K562 (cell line): ENCODE measurements around the gene CD248. TPM values are rescaled to one million over a fixed set of nuclear protein-coding genes. Genes with fewer than 3 reads are reported as not detected.

Experiments used
- ARID1B ChIP-seq: fragments of 450-650 bp; IDR thresholded peaks from 2 replicates; pipeline ENCODE4 v1.6.1; 2016; ENCODE audit warnings: antibody characterized with exemption, mild to moderate bottlenecking, inconsistent platforms
- BCL6 ChIP-seq: fragments of 250-450 bp; sonication (Bioruptor Pico); IDR thresholded peaks from 2 replicates; pipeline ENCODE4 v1.4.0; 2020
- CHD4 ChIP-seq: fragments of 200-600 bp; sonication (generic); IDR thresholded peaks from 3 replicates; pipeline ENCODE4 v1.6.1; 2012; ENCODE audit warnings: low read depth, mild to moderate bottlenecking, mixed read lengths, low read length, inconsistent platforms; ENCODE audit not compliant: insufficient read depth, insufficient replicate concordance, poor library complexity, severe bottlenecking
- KDM2B ChIP-seq: fragments of 250-450 bp; sonication (Bioruptor Pico); IDR thresholded peaks from 2 replicates; pipeline ENCODE4 v1.8.0; 2021; ENCODE audit warnings: mild to moderate bottlenecking, moderate library complexity
- MAFG ChIP-seq: fragments of 450-650 bp; conservative IDR thresholded peaks from 2 replicates; pipeline ENCODE4 v1.6.1; 2016; ENCODE audit warnings: missing genetic modification characterization, missing compliant biosample characterization
- NCOR1 ChIP-seq: fragments of 450-650 bp; IDR thresholded peaks from 2 replicates; pipeline ENCODE4 v1.6.1; 2016; ENCODE audit warnings: mild to moderate bottlenecking, moderate library complexity
- POLR2AphosphoS5 ChIP-seq: IDR thresholded peaks from 2 replicates; pipeline ENCODE4 v1.6.1; 2011; ENCODE audit warnings: mild to moderate bottlenecking, low read depth, low read length, moderate library complexity; ENCODE audit not compliant: control insufficient read depth, insufficient read depth
- PRMT5 ChIP-seq: sonication (generic); formaldehyde crosslinking; IDR thresholded peaks from 2 replicates; pipeline ENCODE4 v1.5.0; 2020; ENCODE audit warnings: missing genetic modification reagents
- RB1 ChIP-seq: fragments of 450-650 bp; IDR thresholded peaks from 2 replicates; pipeline ENCODE4 v1.6.1; 2017; ENCODE audit warnings: low read depth, mild to moderate bottlenecking
- SAFB ChIP-seq: fragments of 200-400 bp; formaldehyde crosslinking; IDR thresholded peaks from 2 replicates; pipeline ENCODE4 v1.6.1; 2017; ENCODE audit warnings: low read depth, low read length, borderline replicate concordance
- SIN3B ChIP-seq: fragments of 450-650 bp; IDR thresholded peaks from 2 replicates; pipeline ENCODE4 v1.6.1; 2017; ENCODE audit warnings: low read depth, mild to moderate bottlenecking, moderate library complexity
- SP2 ChIP-seq: IDR thresholded peaks from 2 replicates; pipeline ENCODE4 v1.6.1; 2011; ENCODE audit warnings: mild to moderate bottlenecking, low read depth, low read length, moderate library complexity; ENCODE audit not compliant: poor library complexity, severe bottlenecking; ENCODE audit errors: extremely low read depth
- SREBF2 ChIP-seq: sonication (generic); formaldehyde crosslinking; IDR thresholded peaks from 2 replicates; pipeline ENCODE4 v1.4.0; 2020; ENCODE audit warnings: mild to moderate bottlenecking, missing genetic modification reagents
- ZNF121 ChIP-seq: sonication (generic); formaldehyde crosslinking; conservative IDR thresholded peaks from 2 replicates; pipeline ENCODE4 v1.8.0; 2022; ENCODE audit warnings: missing genetic modification reagents
- ZNF280B ChIP-seq: fragments of 250-450 bp; sonication (Bioruptor Pico); IDR thresholded peaks from 2 replicates; pipeline ENCODE4 v1.5.1; 2021; ENCODE audit warnings: mild to moderate bottlenecking
- ZNF449 ChIP-seq: fragments of 250-450 bp; sonication (Bioruptor Pico); IDR thresholded peaks from 2 replicates; pipeline ENCODE4 v1.8.0; 2022; ENCODE audit warnings: moderate library complexity, mild to moderate bottlenecking, inconsistent platforms
- ZNF507 ChIP-seq: conservative IDR thresholded peaks from 2 replicates; pipeline ENCODE4 v1.6.1; 2017; ENCODE audit warnings: missing genetic modification characterization, missing compliant biosample characterization
- ZNF518B ChIP-seq: fragments of 250-450 bp; sonication (Bioruptor Pico); IDR thresholded peaks from 2 replicates; pipeline ENCODE4 v1.5.0; 2021; ENCODE audit warnings: mild to moderate bottlenecking, moderate library complexity
- polyA plus RNA-seq, 8 experiments: library from polyadenylated mRNA; depleted of rRNA in 4 of 8; stranded (reverse) in 5 of 8; unstranded in 3 of 8; fragments of >200 nt; fragmentation: Nextera tagmentation in 2 of 8; fragmentation: Illumina TruSeq in 1 of 8; extraction: Ambion mirVana in 2 of 8; extraction: Trizol in 1 of 8; gene quantifications; 2 replicates each; pipeline versions ENCODE4 v1.2.1 to v1.2.3, GENCODE V29; 2011 to 2014; ENCODE audit warnings: inconsistent platforms in 1 of 8, missing spikeins in 1 of 8
- total RNA-seq, 7 experiments: library from RNA; depleted of rRNA in 6 of 7; stranded (reverse); fragments of >200 nt in 6 of 7; fragmentation: Illumina TruSeq in 2 of 7; extraction: Trizol in 2 of 7; gene quantifications; 2 replicates each; pipeline versions ENCODE4 v1.2.1 to v1.2.3, GENCODE V29; 2011 to 2021; ENCODE audit warnings: low replicate concordance in 1 of 7
- TF ChIP-seq, protein P1 (sequence below): fragments of 150-350 bp; IDR thresholded peaks from 2 replicates; pipeline ENCODE4 v1.6.1; 2014; ENCODE audit warnings: low read depth, mild to moderate bottlenecking, low read length, borderline replicate concordance

The CD248 gene
- total and polyA plus RNA-seq, 9 of the 15 experiments (the other 6 are each of a cell fraction or from before 2014, with no cell fraction given), result 0.09 TPM; not detected in 8

DNA sequence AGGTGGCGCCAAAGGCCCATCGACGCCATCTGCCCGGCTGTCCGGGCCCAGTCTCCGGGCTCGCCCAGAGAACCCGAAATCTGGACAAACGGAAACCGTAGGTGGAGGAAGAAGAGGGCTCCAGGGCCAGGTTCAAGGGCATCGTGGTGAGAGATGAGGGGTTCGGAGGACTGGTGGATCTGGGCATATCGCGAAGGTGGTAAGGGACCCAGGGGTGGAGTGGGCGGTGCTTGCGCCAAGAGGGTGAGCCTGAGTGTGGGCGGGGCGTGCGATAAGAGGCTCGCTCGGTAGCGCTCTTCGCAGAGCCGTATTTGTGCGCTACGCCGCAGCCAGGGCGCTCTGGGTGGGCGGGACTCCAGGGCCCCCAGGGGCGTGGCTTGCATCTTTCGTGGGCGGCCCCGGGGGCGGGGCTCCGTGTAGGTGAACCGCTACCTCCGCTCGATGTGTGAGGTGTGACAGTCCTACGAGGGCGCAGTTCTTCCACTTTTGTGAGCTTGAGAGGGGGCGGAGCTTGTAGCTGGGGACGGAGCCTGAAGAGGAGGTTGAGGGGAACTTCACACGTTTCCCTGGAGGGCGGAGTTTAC, 4.8 kb downstream of the CD248 start (continued):
- TF ChIP-seq ARID1B, result peak; percentile 68
- no peak for TF ChIP-seq ZNF280B (CRISPR knock-in tag)
- no peak for TF ChIP-seq NCOR1
- no peak for TF ChIP-seq SIN3B
- no peak for TF ChIP-seq MAFG (tag)
- no peak for TF ChIP-seq ZNF518B (CRISPR knock-in tag)
- no peak for TF ChIP-seq PRMT5
- peak; percentile 59 for TF ChIP-seq RB1
- no peak for TF ChIP-seq ZNF121
- no peak for TF ChIP-seq SP2
- TF ChIP-seq ZNF507 (tag), result no peak
- no peak for TF ChIP-seq SAFB
- TF ChIP-seq CHD4, result no peak
- TF ChIP-seq KDM2B, result 0 out of 2 replicates have a peak, but pooled peaks have one; percentile 51
- no peak for TF ChIP-seq SREBF2 (CRISPR knock-in tag)
- TF ChIP-seq, protein P1, sequence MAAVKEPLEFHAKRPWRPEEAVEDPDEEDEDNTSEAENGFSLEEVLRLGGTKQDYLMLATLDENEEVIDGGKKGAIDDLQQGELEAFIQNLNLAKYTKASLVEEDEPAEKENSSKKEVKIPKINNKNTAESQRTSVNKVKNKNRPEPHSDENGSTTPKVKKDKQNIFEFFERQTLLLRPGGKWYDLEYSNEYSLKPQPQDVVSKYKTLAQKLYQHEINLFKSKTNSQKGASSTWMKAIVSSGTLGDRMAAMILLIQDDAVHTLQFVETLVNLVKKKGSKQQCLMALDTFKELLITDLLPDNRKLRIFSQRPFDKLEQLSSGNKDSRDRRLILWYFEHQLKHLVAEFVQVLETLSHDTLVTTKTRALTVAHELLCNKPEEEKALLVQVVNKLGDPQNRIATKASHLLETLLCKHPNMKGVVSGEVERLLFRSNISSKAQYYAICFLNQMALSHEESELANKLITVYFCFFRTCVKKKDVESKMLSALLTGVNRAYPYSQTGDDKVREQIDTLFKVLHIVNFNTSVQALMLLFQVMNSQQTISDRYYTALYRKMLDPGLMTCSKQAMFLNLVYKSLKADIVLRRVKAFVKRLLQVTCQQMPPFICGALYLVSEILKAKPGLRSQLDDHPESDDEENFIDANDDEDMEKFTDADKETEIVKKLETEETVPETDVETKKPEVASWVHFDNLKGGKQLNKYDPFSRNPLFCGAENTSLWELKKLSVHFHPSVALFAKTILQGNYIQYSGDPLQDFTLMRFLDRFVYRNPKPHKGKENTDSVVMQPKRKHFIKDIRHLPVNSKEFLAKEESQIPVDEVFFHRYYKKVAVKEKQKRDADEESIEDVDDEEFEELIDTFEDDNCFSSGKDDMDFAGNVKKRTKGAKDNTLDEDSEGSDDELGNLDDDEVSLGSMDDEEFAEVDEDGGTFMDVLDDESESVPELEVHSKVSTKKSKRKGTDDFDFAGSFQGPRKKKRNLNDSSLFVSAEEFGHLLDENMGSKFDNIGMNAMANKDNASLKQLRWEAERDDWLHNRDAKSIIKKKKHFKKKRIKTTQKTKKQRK, result no peak
- no peak for TF ChIP-seq POLR2AphosphoS5
- TF ChIP-seq ZNF449 (CRISPR knock-in tag), result no peak
- no peak for TF ChIP-seq BCL6 (CRISPR knock-in tag)
